NCI-H345 (cell line): ENCODE data around the gene SSC5D.
A peak's percentile ranks its signal among the peaks of the same experiment; 100 is the strongest.

Experiments
- DNase-seq: peaks from one replicate; lab custom pipeline; 2025; lab: John Stamatoyannopoulos, UW

The SSC5D gene

GRCh38 chr19:55455576-55456235 is 32.5 kb upstream of the SSC5D start:
- DNase-seq: no peak

DNA sequence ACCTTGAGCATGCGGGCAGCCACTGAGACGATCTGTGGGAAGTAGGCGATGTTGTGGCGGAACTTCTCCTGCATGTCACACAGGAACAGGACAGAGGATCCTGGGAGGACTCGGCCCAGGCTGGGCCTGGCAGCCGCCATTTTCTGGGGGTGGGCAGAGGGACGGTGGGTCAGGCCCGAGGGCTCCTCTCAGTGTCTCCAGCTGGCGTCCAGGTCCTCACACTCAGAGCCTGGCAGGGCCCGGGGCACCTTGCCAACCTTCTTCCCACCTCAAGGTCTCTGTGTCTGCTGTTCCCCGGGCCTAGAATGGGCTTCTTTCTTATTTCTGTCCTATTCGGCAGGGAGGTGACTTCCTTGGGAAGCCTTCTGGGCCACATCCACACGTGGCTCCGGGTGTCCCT is 31.9 kb upstream of the SSC5D start:
- no peak for DNase-seq

GRCh38 chr19:55457683-55458457 is 30.4 kb upstream of the SSC5D start:
- DNase-seq: no peak

GRCh38 chr19:55459551-55459949 is 28.7 kb upstream of the SSC5D start:
- no peak for DNase-seq

DNA sequence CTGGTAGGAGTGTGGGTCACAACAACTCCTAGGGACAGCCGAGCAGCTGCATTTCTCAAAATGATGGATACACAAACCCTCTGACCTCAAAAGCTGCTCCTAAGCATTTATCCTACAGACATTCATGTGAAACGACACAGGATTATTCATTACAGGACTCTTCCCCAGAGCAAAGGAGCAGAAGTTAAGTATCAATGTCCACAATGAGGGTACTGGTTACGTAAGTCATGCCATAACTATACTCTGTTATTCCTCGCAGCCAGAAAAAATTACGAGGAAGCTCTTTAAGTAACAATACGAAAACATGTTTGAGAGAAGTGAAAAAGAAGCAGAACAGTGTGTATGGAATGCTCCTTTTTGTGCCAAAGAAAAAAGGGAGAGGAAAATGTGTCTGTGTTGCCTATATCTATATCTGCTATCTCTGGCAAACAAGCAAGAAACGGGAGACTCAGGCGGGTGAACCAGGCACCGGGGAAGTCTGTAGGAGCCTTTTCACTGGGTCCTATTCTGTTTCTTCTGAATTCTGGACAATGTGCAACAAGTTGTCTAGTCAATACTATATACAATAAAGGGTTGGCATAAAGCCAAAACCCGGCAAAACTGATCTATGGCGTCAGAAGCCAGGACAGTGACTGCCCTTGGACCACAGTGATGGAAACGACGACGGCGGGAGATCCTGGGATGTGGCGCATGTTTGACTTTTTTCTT is 28.1 kb upstream of the SSC5D start:
- peak; percentile 14 for DNase-seq

DNA sequence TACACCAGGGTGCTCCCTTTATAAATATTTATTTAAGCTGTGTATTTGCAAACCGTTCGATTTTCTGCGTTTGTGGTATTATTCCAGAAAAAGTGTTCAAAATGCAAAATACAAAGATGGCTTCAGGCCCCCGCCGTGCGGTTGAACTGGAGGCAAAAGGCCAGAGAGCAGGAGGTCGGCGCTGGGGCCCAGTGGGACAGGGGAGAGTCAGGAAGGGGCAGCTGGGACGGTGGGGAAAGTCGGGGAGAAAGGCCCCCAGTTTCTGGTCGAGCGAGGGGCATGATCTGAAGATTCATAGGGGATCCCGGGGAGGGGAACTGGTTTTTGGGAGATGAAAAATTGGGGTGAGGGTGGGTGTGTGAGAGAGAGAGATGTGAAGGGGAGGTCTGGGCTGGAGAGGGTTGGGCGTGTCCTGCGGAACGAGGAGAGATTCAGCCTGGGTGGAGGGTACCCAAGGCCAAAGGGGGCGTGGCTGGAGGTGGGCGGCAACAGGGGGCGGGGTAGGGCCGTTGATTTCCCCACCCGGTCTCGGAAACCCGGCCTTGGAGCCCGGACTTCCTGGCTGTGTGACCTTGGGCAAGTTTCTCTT is 27.5 kb upstream of the SSC5D start:
- peak; percentile 71 for DNase-seq

- peak; percentile 99 for DNase-seq
These were observed 26.8 kb upstream of the SSC5D start, which contains the start of gene ISOC2 for GRCh38 chr19:55461259-55461973. TSS of gene ISOC2 (minus strand) at chr19:55461642. CDS start at chr19:55456486, 5,156 bp downstream.

DNA sequence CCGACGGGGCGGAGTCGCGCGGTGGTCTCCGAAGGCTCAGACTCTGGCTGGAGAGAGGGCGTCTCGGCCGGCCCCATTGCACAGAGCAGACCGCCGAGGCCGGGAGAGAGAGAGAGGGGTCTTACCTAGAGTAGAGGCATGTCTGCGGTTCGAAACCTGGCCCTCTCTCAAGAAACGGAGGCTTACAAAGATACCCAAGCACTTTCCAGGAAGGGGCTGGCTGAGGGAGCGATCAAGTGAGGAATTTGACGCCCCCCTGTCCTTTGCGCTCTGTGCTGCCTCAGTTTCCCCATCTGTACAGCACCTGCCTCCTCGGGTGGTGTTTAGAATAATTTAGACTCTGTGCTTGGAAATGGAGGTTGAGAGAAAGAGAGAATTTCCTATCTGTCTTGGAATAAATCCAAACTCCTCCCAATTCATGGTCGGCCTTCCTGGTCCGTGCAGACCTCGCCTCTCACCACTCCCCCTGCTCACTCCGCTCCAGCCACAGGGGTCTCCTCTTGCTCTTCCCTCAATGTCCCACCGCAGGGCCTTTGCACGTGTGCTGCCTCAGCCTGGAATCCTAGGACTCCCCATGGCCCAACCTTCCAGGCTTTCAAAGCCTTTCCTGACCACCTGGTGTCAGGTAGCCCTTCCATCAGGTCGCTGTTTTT is 26.1 kb upstream of the SSC5D start:
- DNase-seq: peak; percentile 26

GRCh38 chr19:55462722-55463121 is 25.5 kb upstream of the SSC5D start:
- no peak for DNase-seq

DNA sequence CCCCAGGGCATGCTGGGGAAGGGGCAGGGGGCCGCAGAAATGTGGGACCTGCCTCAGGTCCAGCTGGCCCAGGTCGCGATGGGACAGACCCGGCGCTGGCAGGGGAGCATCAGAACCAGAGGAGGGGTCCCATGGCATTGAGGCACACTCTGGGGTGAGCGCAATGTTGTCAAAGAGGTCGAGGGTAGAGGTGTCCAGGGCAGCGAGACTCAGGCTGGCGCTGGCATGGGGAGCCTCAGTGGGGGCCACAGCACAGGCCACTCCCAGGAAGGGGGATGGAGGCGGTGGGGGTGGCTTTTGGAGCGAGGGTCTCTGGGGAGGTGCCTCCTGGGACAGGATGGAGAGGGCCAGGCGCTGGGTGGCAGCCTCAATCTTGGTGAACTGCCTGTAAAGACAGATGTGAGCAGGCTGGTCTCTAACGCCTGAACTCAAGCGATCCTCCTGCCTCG is 24.6 kb upstream of the SSC5D start:
- DNase-seq: no peak

DNA sequence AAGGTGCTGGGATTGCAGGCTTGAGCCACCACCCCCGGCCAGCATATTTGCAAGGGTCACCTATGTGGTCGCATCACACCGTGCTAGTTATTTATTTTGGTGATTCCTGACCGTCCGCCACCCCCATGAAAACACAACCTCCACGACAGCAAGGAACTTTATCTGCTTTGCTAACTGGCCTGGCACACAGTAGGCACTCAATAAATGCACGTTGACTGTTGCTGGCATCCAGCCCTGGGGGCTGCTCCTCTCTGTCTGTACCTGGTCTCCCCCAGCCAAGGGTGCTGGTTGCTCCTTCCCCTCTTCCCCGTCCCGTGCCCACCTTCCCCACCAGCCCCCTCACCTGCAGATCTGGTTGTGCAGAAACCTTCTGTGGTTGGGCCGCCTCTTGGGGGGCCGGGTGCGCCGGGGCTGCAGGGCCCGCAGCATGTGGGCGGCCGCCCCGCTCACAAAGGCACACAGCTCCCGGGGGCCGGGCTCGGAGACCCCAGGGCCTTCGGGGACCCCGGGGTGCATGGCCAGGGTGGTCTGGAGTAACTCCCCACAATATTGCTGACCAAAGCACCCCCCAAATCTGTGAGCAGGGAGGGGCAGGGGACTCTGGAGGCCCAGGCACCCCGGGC is 24.1 kb upstream of the SSC5D start:
- DNase-seq: no peak

GRCh38 chr19:55464662-55465054 is 23.6 kb upstream of the SSC5D start, which contains the start of gene C19orf85:
TSS of gene C19orf85 (minus strand) at chr19:55464751. CDS start at chr19:55464554, 197 bp downstream.
- DNase-seq: no peak

DNA sequence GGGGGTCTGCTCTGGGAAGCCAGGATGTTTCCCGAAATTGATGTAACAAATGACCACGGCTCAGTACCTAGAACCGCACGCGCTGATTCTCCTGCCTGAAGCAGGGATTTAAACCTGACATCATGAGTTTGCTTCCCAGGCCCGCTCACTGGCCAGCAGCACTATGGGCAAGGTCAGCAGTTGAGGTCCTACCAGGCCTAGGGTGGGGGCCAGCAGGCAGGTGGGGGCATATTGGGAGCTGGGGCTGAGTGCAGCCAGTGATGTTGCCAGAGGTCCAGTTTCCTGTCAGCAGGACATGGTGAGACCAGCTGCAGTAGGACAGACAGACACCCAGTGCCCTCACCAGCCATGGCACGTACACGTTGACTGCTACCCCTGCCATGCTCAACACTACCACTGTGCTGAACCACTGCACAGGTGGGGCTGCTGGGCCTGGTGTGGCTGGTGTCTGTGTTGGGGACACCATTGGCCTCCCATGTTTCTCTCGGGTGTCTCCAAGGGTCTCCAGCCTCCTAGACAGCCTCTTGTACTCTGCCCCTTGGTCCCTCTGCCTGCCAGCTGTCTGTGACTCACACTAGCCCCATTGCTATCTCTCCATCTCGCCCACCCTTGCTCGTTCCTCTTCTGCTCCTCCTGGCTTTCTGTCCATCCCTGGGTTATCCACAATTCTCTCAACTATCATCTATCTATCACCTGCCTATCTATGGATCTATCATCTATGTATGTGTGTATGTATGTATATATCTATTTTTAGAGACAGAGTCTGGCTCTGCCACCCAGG is 22.6 kb upstream of the SSC5D start:
- no peak for DNase-seq

- DNase-seq: no peak
These were observed 22.0 kb upstream of the SSC5D start for GRCh38 chr19:55466241-55466614.

GRCh38 chr19:55467236-55468053 is 20.8 kb upstream of the SSC5D start:
- DNase-seq: peak; percentile 9

GRCh38 chr19:55468054-55468393 is 20.2 kb upstream of the SSC5D start:
- DNase-seq: no peak

DNA sequence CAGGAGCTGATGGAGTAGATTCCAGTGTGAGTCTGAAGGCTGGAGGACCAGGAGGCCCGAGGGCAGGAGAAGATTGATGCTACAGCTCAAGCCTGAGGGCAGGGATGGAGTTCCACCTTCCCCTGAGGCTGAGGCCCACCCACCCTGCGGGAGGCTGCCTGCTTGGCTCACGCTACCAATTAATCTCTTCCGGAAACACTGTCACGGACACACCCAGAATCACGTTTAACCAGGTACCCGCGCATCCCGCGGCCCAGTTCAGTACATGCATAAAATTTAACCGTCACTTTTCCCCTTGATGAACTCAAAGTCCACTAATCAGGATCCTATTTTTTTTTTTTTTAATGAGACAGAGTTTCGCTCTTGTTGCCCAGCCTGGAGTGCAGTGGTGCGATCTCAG is 17.0 kb upstream of the SSC5D start:
- DNase-seq: no peak

DNA sequence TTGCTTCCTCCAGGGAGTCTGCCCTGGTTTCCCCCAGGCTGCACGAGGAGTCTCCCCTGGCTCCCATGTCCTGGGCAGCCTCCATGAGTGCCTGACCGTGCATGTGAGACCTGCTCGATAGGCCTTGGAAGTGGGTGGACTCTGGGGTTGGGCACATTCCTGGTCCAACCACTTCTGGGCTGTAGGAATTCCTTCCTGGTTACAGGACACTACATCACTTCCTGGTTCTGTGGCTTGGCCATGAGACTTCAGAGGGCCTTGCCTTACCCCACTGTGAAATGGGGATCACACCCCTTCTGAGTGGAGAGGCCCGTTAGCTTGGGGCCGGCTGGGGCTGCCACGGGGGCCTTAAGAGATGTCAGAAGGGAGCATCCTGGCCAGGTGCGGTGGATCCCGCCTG is 15.8 kb upstream of the SSC5D start:
- no peak for DNase-seq
